Stimulated activated CD4-positive, alpha-beta T cell treated with anti-CD3 and anti-CD28 coated beads, Interleukin-1b, Interleukin-23, amount 100 ng/mL, for 24 hours (primary cell): ENCODE results near the gene IRF7.

Experiments
- DNase-seq, 4 experiments: peaks; one replicate each; pipeline ENCODE4 v3.0.0-alpha.2; 2020; ENCODE audit warnings: low read depth in 4 of 4, low spot score in 1 of 4

IRF7 gene

DNA sequence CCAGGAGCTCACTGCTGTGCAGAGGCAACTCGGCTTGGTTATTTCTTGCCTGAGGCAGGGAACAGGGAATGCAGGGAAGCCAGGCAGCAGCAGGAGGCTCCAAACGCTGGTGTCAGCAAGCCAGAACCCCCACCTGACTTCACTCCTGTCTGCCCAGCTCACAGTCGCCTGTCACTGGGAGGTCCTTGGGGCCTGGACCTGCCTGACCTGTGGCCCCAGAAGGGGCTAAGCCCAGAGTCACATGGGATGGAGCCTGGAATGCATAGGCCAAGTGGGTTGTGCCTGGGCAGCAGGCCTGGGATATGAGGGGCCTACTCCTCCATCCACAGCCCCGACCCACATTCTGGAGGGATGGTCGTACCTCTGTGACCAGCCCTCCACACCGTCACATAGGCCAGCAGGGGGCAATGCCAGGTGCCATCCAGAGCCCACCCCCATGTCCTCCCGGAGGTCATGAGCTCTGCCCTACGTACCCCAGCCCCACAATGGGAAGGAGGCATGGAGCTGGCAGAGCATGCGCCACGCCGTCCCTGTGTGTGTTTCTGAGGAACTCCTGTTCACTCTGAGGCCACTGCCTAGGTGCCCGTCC is 49.7 kb downstream of the IRF7 start:
- DNase-seq: no peak

DNA sequence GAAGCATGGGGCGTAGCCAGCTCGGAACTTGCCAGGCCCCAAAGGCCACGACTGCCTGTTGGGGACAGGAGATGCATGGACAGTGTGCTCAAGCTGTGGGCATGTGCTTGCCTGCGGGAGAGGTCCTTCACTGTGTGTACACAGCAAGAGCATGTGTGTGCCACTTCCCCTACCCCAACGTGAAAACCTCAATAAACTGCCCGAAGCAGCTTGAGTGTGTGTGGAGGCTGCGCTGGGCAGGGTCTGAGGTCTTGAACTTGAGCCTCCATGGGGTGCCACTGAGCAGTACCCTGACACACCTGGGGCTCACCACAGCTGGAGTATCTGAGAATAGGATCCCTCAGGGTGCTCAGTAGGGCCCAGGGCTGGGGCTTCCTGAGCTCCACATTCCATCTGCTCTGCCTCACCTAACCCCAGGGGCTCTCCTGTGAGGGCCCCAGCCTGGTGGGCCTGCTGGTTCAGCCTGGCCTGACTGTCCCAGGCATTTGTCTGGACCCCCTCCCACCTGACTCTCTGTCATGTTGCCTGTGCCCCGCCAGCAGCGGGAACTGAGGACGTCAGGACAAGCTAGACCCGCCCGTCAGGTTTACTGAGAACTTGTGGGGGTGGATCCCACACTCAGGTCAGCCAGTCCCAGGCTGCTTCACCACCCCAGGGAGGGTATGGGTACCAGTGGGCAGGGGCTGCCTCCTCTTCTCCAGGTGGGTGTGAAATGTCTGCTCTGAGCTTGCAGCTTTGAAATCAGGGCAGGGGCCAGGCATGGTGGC is 51.8 kb downstream of the IRF7 start:
- no peak for DNase-seq

DNA sequence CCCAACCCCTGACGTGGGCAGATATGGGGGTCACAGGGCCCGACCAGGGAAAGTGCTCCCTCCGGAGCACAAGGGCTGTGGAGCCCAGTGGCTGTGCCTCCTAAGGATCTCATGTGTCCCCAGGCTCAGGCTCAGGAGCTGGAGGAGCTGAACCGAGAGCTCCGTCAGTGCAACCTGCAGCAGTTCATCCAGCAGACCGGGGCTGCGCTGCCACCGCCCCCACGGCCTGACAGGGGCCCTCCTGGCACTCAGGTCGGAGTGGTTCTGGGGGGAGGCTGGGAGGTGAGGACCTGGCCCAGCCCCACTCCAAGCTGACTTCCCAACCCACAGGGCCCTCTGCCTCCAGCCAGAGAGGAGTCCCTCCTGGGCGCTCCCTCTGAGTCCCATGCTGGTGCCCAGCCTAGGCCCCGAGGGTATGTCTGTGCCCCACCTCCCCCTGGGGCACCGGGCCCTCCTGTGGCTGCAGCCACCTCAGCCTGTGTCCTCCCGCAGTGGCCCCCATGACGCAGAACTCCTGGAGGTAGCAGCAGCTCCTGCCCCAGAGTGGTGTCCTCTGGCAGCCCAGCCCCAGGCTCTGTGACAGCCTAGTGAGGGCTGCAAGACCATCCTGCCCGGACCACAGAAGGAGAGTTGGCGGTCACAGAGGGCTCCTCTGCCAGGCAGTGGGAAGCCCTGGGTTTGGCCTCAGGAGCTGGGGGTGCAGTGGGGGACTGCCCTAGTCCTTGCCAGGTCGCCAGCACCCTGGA is 52.5 kb downstream of the IRF7 start:
- DNase-seq: no peak
